SKM-1 (cell line): Measurements from ENCODE around the gene BCLAF3.

Experiments
- DNase-seq: peaks from one replicate; lab custom pipeline; 2025; ENCODE audit not compliant: unreplicated experiment; lab: John Stamatoyannopoulos, UW

Gene BCLAF3

DNA sequence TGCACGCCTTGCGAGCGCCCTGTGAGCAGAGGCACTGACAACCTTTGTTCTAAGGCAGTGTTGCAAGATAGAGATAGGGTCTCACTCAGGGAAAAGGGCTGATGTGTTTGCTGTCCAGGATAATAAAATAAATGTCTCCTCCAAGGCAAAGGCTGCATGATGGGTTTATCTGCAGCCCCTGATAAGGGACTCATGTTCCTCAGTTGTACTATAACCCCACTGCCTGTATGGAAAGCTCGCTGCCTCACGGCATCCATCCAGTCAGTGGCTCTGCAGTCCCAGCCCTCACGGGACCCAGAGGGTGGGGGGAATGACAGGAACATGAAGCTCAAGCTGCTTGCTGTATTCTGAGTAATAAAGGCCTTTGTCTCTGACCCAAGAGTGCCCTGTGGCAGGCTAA is 22.6 kb downstream of the BCLAF3 start:
- DNase-seq: no peak

DNA sequence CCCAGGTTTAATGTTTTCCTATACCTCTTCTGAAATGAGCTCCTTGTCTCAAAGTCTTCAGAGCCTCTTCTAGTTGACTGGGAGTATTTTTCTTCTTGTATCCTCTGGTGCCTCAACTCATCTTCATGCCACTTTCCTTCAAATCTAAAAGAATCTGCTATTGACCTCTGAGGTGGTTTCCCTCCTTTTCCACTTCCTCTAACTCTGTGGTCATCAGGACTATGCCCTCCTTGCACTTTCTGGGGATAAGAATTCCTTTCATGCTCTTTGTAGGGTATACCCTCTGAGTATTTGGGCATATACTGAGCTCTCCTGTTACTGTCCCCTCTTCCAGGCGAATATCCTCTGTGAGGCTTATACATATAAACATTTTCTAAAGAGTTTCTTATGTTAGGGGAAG is 24.8 kb downstream of the BCLAF3 start:
- DNase-seq: no peak

GRCh38 chrX:19964017-19964710 is 26.7 kb downstream of the BCLAF3 start:
- DNase-seq: no peak

- DNase-seq: no peak
Measured at GRCh38 chrX:19960913-19961312, 29.9 kb downstream of the BCLAF3 start.

GRCh38 chrX:19958552-19959486 is 32.0 kb downstream of the BCLAF3 start:
- DNase-seq: no peak

- no peak for DNase-seq
Measured at GRCh38 chrX:19956923-19957322, 33.9 kb downstream of the BCLAF3 start.

DNA sequence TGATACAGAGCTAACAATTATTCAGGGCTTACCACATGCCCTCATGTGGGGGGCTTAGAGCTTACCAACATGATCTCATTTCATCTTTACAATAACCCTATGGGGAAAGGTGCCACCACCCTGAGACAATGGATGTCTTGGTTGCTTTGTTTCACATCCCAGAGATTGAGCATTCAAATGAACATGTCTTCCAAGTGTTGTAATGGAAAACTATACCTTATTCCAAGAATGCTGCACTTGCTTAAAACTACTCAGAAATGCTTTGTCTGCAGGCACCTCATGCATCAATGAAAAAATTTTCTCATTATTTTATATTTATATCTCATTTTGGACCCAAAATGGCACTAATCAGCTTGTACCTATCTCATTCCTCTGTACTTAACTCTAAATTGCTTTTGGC is 34.6 kb downstream of the BCLAF3 start:
- no peak for DNase-seq

DNA sequence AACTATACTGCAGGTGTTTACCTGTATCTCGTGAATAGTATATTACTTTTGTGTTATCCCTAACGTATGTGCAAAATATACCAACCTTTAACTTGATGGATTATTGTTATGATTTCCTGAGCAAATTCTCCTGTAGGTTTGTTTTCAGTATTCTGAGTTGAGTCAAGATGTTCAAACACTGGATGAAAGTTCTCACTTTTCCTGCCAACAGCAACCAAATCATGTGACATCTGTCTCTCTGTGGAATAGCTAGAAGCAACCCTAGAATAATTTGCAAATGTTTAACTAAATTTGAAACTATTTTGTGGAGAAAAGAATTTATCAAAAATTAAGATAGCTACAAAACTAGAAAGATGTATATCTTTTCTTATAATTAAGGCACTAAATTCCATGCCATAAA is 35.6 kb downstream of the BCLAF3 start:
- DNase-seq: no peak

DNA sequence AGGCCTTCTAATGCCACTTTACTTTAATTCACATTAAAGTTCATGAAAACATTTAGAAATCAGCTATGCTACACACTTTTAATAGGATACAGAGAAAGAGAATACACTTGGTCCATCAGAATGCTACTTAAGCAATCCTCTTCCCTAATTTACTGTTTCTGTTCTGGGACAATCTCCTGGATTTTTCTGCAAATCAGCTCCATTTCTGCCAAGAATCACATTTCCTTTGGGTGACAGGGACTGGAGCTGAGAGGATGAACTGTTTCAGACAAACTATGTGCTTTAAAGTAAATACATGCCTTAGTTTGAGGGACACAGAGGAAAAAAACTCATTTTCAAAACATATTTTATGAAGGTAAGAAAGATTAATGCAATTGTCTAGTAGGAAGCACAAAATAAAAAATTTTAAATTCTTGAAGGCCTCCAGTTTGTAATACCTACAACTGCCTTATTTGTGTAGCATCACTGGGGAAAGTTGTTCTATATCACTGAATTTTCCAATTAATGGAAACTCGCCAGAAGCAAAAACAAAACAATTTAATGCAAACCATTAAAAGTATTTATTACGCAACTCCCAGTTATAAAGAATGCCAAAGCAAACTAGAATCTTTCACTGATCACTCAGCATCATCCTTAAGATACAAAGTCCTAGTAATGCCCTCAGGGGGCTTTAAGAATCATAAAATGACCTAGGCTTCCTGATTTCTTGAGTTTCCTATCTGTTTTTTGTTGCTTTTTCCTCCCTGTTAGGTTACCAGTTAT is 36.3 kb downstream of the BCLAF3 start:
- DNase-seq: no peak

GRCh38 chrX:19953145-19953544 is 37.7 kb downstream of the BCLAF3 start:
- DNase-seq: no peak

DNA sequence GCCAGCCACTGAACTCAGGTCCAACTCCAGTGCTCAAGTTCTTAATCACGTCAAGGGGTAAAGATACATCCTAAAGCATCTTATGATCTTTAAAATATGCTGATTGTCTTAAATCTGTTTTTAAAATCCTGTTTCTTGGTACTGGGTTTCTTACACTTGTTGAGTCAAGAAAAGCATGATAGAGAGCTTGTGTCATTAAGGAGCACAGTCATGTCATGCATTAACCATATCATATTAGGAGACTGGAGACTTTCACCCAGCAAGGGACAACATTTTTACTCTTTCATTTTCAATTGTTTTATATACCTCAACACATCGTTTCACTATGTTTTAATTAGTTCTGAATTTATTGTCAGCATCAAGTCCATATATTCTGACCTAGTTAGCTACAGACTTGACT is 41.5 kb downstream of the BCLAF3 start:
- no peak for DNase-seq

GRCh38 chrX:19947612-19948011 is 43.2 kb downstream of the BCLAF3 start:
- no peak for DNase-seq
